Smooth muscle cell (in vitro differentiated cells): ENCODE measurements around the gene AIF1L. TPM values are rescaled to one million over a fixed set of nuclear protein-coding genes. Genes with fewer than 3 reads are reported as not detected.

Experiments used
- DNase-seq: peaks from one replicate; lab custom pipeline; 2025; ENCODE audit not compliant: unreplicated experiment; lab: John Stamatoyannopoulos, UW
- H2AFZ ChIP-seq: fragments of 200-600 bp; sonication (generic); 2 replicates; pipeline ENCODE4 v1.6.0; 2016; ENCODE audit warnings: antibody characterized with exemption, low read depth, mild to moderate bottlenecking
- H3F3A ChIP-seq: fragments of 200-600 bp; sonication (generic); 2 replicates; pipeline ENCODE4 v1.6.0; 2017; ENCODE audit warnings: antibody characterized with exemption, low read depth
- H3K27ac ChIP-seq: fragments of 200-600 bp; sonication (generic); 2 replicates; pipeline ENCODE4 v1.5.1; 2016; ENCODE audit warnings: low read depth, mild to moderate bottlenecking
- H3K27me3 ChIP-seq: fragments of 200-600 bp; sonication (generic); 2 replicates; pipeline ENCODE4 v1.6.1; 2016; ENCODE audit warnings: low read depth, mild to moderate bottlenecking
- H3K36me3 ChIP-seq: fragments of 200-600 bp; sonication (generic); 2 replicates; pipeline ENCODE4 v1.5.1; 2016; ENCODE audit warnings: low read depth
- H3K4me1 ChIP-seq: fragments of 200-600 bp; sonication (generic); 2 replicates; pipeline ENCODE4 v1.5.1; 2016; ENCODE audit warnings: low read depth
- H3K4me2 ChIP-seq: fragments of 200-600 bp; sonication (generic); 2 replicates; pipeline ENCODE4 v1.6.0; 2016; ENCODE audit warnings: mild to moderate bottlenecking
- H3K4me3 ChIP-seq: fragments of 200-600 bp; sonication (generic); 2 replicates; pipeline ENCODE4 v1.5.1; 2016; ENCODE audit warnings: mild to moderate bottlenecking
- H3K79me2 ChIP-seq: fragments of 200-600 bp; sonication (generic); 2 replicates; pipeline ENCODE4 v1.6.0; 2016; ENCODE audit warnings: low read depth, mild to moderate bottlenecking
- H3K9ac ChIP-seq: fragments of 200-600 bp; sonication (generic); 2 replicates; pipeline ENCODE4 v1.6.0; 2016; ENCODE audit warnings: low read depth
- H3K9me3 ChIP-seq: fragments of 200-600 bp; sonication (generic); replicated peaks from 2 replicates; pipeline ENCODE4 v1.5.1; 2016; ENCODE audit warnings: low read depth
- H4K20me1 ChIP-seq: fragments of 200-600 bp; sonication (generic); 2 replicates; pipeline ENCODE4 v1.6.0; 2016; ENCODE audit warnings: low read depth
- WGBS: methylation state at CpG from one replicate; pipeline ENCODE4 v1.1.7; 2016; ENCODE audit warnings: low lambda C conversion rate; 5-methylcytosine and 5-hydroxymethylcytosine counted together
- polyA plus RNA-seq: library from polyadenylated mRNA; unstranded; fragments of >200 nt; fragmentation: Nextera tagmentation; extraction: Ambion mirVana; gene quantifications from 2 replicates; pipeline ENCODE4 v1.2.1, GENCODE V29; 2016
- total RNA-seq: library from RNA; depleted of rRNA; stranded (reverse); fragments of >200 nt; gene quantifications from 2 replicates; pipeline ENCODE4 v1.2.3, GENCODE V29; 2014
- TF ChIP-seq, protein P1 (sequence below): fragments of 200-600 bp; sonication (generic); IDR thresholded peaks from 2 replicates; pipeline ENCODE4 v1.5.1; 2017; ENCODE audit warnings: borderline replicate concordance, mild to moderate bottlenecking, antibody characterized with exemption; ENCODE audit not compliant: insufficient read depth, poor library complexity, severe bottlenecking

AIF1L gene
- total and polyA plus RNA-seq, 2 experiments from 2014 or later: 1.6 to 3.1 TPM

DNA sequence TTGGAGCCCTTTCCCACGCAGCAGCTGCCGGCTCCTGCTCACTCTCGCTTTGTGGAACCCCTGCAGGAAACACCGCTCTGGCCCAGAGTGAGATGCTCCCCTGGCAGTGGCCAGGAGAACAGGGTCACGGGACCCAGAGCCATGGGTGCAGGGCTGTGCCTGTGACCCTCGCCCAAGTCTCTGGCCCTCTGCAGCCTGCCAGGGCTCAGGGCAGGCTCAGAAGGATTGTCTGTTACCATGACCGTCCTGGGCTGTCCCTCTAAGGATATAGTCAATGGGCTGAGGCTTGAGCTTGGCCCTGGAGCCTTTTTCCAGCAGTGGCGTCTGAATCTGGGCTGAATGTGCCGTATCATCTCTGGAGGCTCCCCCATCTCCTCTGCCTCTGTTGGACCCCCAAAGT is 28.7 kb upstream of the AIF1L start:
- Histone ChIP-seq H3K36me3 (no peaks in the 10 kb centered on the region), H3F3A (no peaks in the 10 kb centered on the region), H3K4me3 (no peak overlapping the region), H2AFZ (no peak overlapping the region), H3K4me2 (no peak overlapping the region), H3K9me3 (no peaks in the 10 kb centered on the region), H3K4me1 (no peaks in the 10 kb centered on the region), H3K79me2 (no peaks in the 10 kb centered on the region), H4K20me1 (no peaks in the 10 kb centered on the region), H3K9ac (no peak overlapping the region), H3K27ac (no peak overlapping the region), H3K27me3 (no peaks in the 10 kb centered on the region)
- WGBS: 84% methylated on average over 9 of the region's 9 CpGs
- no peak for DNase-seq
- TF ChIP-seq, protein P1, sequence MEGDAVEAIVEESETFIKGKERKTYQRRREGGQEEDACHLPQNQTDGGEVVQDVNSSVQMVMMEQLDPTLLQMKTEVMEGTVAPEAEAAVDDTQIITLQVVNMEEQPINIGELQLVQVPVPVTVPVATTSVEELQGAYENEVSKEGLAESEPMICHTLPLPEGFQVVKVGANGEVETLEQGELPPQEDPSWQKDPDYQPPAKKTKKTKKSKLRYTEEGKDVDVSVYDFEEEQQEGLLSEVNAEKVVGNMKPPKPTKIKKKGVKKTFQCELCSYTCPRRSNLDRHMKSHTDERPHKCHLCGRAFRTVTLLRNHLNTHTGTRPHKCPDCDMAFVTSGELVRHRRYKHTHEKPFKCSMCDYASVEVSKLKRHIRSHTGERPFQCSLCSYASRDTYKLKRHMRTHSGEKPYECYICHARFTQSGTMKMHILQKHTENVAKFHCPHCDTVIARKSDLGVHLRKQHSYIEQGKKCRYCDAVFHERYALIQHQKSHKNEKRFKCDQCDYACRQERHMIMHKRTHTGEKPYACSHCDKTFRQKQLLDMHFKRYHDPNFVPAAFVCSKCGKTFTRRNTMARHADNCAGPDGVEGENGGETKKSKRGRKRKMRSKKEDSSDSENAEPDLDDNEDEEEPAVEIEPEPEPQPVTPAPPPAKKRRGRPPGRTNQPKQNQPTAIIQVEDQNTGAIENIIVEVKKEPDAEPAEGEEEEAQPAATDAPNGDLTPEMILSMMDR: no peak

DNA sequence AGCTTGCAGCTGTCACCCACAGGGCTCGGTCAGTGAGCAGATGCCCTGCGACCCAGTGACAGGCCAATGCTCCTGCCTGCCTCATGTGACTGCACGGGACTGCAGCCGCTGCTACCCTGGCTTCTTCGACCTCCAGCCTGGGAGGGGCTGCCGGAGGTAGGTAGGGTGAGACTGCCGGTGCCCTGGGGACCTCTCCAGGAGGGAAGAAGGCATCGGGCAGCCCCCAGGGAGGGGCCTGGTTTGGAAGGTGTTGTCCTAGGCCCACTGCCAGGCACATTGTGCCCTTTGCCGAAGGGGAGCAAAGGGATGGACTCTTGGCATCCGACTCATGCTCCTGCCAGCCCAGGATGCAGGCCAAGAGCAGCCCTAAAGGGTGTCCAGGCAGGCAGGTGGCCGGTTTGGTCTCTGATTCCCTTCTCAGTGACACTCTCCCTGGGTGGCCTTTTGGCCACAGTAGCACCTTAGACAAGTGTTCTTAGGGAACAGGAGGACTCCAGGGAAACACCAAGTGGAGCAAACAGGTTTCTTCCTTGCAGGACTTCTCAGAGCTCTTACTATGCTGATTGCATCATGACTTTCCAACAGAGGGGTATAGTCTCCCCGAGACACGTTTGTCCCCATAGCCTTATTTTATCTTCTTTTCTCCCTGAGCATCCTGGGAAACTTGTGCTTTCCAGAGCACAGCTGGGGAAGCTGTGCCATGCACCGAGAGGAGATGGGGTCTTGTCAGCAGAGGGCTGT is 28.1 kb upstream of the AIF1L start:
- Histone ChIP-seq H3K4me1 (no peaks in the 10 kb centered on the region), H3K27me3 (no peaks in the 10 kb centered on the region), H3K36me3 (no peaks in the 10 kb centered on the region), H3K9ac (no peak overlapping the region), H2AFZ (no peak overlapping the region), H3K9me3 (no peaks in the 10 kb centered on the region), H3K4me2 (no peak overlapping the region), H3K27ac (no peak overlapping the region), H4K20me1 (no peaks in the 10 kb centered on the region), H3K79me2 (no peaks in the 10 kb centered on the region), H3F3A (no peaks in the 10 kb centered on the region), H3K4me3 (no peak overlapping the region)
- WGBS: 93% methylated on average over 13 of the region's 14 CpGs
- TF ChIP-seq, protein P1: no peak
- DNase-seq: no peak

DNA sequence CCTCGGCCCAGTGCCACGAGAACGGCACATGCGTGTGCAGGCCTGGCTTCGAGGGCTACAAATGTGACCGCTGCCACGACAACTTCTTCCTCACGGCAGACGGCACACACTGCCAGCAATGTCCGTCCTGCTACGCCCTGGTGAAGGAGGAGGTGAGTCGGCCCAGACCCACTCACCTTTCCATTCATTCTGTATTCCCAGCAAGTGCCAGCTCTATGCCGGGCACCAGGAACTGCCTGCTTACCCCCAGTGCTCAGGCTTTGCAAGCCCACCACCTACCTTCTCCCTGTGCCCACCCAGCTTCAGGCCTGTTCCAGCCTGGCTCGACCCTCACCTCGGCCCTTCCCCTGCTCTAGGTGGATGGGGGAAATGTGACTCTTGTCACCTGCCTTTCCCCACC is 26.6 kb upstream of the AIF1L start:
- Histone ChIP-seq H3K4me3 (no peak overlapping the region), H3K27me3 (no peaks in the 10 kb centered on the region), H3K9me3 (no peaks in the 10 kb centered on the region), H3K9ac (no peak overlapping the region), H3K27ac (no peak overlapping the region), H3K36me3 (no peaks in the 10 kb centered on the region), H3K4me2 (no peak overlapping the region), H3F3A (no peaks in the 10 kb centered on the region), H2AFZ (no peak overlapping the region), H4K20me1 (no peaks in the 10 kb centered on the region), H3K4me1 (no peaks in the 10 kb centered on the region), H3K79me2 (no peaks in the 10 kb centered on the region)
- DNase-seq: no peak
- TF ChIP-seq, protein P1: no peak
- 97% methylated on average over 15 of the region's 15 CpGs for WGBS
